GM19099 (cell line): Measurements from ENCODE around the gene APIP.

Source experiments
- POLR2A ChIP-seq: IDR thresholded peaks from 3 replicates; pipeline ENCODE4 v1.6.1; 2011; ENCODE audit warnings: low read depth; ENCODE audit not compliant: insufficient read length; ENCODE audit errors: extremely low read depth

Gene APIP

GRCh38 chr11:34916015-34916842 lies at the start of gene APIP, which contains the start of gene PDHX:
APIP (minus strand) TSS chr11:34916379; CDS start chr11:34916284, 95 bp downstream.
PDHX (plus strand) TSS chr11:34916618; CDS start chr11:34916656, 38 bp downstream.
- TF ChIP-seq POLR2A, result peak; percentile 98

- TF ChIP-seq POLR2A, result no peak
Observed at GRCh38 chr11:34964610-34965331, 48.6 kb upstream of the APIP start.

GRCh38 chr11:34963351-34963750 lies 47.2 kb upstream of the APIP start:
- TF ChIP-seq POLR2A, result no peak

- no peak for TF ChIP-seq POLR2A
Observed at GRCh38 chr11:34962034-34962433, 45.9 kb upstream of the APIP start.

- no peak for TF ChIP-seq POLR2A
Observed at GRCh38 chr11:34960277-34960676, 44.1 kb upstream of the APIP start.

GRCh38 chr11:34959770-34960169 lies 43.6 kb upstream of the APIP start:
- TF ChIP-seq POLR2A, result no peak

GRCh38 chr11:34957606-34958005 lies 41.4 kb upstream of the APIP start:
- TF ChIP-seq POLR2A, result no peak

GRCh38 chr11:34957206-34957605 lies 41.0 kb upstream of the APIP start:
- no peak for TF ChIP-seq POLR2A

GRCh38 chr11:34953955-34954354 lies 37.8 kb upstream of the APIP start:
- TF ChIP-seq POLR2A, result no peak

- TF ChIP-seq POLR2A, result no peak
Observed at GRCh38 chr11:34948696-34949095, 32.5 kb upstream of the APIP start.

GRCh38 chr11:34944692-34945091 lies 28.5 kb upstream of the APIP start:
- no peak for TF ChIP-seq POLR2A

- no peak for TF ChIP-seq POLR2A
Observed at GRCh38 chr11:34941688-34942087, 25.5 kb upstream of the APIP start.

- no peak for TF ChIP-seq POLR2A
Observed at GRCh38 chr11:34940026-34940677, 24.0 kb upstream of the APIP start.

GRCh38 chr11:34938611-34939010 lies 22.4 kb upstream of the APIP start:
- no peak for TF ChIP-seq POLR2A

GRCh38 chr11:34936945-34937629 lies 20.9 kb upstream of the APIP start:
- no peak for TF ChIP-seq POLR2A
